CD4-positive, alpha-beta T cell treated with Interleukin-6 for 4 hours (primary cell): Measurements from ENCODE around the gene BEND5.

ENCODE experiments used
- DNase-seq: peaks from one replicate; pipeline ENCODE4 v3.0.0-alpha.2; 2020; ENCODE audit warnings: mixed read lengths

Gene BEND5

DNA sequence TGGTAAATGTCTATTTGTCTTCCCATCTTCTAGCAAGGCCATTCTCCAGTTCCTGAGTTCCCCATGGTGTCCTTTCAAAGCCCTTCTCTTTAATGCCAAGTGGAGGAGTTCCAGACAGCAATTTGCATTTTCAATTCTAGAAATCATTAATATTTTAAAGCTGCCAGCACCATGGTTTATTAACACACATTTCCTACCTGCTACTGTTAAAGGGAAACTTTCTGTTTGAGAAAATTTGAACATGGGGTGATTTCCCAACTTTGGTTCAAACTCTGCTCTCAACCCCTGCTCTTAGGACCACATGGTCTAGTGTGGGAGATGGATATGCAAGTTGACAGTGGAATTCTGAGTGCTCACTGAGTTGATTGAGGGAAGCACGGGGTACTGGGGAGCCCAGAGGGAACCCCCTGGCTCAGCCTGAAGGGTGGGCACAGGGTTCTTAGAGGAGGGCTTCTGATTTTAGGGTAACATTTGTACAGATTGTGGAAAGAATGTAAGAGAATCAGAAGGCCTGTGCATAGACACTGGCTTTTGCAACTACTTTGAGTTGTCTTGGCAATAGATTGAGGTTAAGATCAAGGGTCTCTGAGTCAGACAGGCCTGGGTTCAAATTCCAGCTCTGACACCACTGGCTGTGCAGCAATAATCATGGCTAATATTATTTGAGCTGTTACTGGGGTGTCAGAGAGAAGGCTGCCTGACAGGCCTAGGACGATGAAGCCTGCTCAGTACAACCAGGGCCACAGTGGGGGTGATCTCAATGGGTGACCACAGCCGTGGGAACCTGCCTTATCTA, 97.8 kb downstream of the BEND5 start:
- DNase-seq: no peak
